Stimulated activated CD8-positive, alpha-beta memory T cell treated with anti-CD3 and anti-CD28 coated beads, Interleukin-7, amount 100 ng/mL, for 48 hours (primary cell): ENCODE data around the gene CDC123.
"Not testable (repeated sequence)": the region's sequence is repeated elsewhere in the genome, so short reads cannot be mapped to it uniquely, and the experiment has no call there.

Source experiments
- DNase-seq, 2 donors: peaks; one replicate each; pipeline ENCODE4 v3.0.0-alpha.2; 2020; ENCODE audit warnings: low read depth in 1 of 2; ENCODE audit errors: extremely low read depth in 1 of 2

Gene CDC123

DNA sequence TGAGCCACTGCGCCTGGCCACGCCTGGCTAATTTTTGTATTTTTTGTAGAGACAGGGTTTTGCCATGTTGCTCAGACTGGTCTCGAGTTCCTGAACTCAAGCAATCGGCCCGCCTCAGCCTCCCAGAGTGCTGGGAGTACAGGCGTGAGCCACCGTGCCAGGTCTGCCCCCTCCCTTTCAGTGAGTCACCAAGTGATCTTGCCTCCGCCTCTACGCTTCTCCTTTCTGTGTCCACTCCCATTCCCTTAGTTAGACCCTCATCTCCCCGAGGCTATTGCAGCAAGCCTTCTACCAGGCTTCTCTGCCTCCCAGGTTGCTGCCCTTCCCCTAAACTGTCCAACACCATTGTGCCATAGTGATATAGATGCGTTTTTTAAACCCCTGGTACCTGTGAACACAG, 32.9 kb downstream of the CDC123 start:
- no peak for DNase-seq

- not testable (repeated sequence) for DNase-seq
Measured at GRCh38 chr10:12234687-12235086, 38.7 kb downstream of the CDC123 start.

- DNase-seq = no peak
Measured at GRCh38 chr10:12235116-12235694, 39.2 kb downstream of the CDC123 start.

- DNase-seq = no peak
Measured at GRCh38 chr10:12235796-12236195, 39.8 kb downstream of the CDC123 start.

DNA sequence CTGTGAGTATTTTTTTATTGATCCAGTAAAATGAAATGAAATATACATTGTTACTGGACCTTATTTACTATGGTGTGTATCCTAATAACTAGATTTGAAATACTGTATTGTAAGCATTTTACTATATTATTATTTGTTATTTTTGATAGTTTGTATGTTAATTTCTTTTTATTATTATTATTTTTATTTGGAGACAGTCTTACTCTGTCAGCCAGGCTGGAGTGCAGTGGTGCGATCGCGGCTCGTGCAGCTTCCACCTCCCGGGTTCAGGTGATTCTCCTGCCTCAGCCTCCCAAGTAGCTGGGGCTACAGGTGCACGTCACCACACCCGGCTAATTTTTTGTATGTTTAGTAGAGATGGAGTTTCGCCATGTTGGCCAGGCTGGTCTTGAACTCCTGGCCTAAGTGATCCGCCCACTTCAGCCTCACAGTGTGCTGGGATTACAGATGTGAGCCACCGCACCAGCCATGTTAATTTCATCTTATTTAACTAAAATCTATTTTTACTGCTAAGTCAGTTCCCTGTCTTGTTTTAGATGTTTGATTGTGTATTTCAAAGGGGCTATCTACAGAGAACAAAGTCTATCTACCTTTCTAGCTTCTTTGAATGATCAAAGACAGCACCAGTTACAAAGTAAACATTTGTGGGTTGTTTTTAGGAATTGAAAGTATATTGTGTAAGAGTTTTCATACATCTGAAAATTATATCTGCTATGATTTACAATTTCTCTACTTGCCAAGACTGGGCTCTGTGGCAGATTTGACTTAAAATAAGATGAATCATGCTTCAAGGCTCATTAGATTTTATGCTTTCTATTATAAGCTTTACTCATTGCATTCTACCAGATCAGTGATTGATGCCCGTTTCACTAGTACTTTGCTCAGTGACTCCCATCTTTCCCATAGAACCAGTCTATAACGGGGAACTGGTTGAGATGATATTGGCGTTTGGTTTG, 41.6 kb downstream of the CDC123 start:
- DNase-seq = no peak

- DNase-seq = no peak
Measured at GRCh38 chr10:12238821-12239220, 42.8 kb downstream of the CDC123 start.

DNA sequence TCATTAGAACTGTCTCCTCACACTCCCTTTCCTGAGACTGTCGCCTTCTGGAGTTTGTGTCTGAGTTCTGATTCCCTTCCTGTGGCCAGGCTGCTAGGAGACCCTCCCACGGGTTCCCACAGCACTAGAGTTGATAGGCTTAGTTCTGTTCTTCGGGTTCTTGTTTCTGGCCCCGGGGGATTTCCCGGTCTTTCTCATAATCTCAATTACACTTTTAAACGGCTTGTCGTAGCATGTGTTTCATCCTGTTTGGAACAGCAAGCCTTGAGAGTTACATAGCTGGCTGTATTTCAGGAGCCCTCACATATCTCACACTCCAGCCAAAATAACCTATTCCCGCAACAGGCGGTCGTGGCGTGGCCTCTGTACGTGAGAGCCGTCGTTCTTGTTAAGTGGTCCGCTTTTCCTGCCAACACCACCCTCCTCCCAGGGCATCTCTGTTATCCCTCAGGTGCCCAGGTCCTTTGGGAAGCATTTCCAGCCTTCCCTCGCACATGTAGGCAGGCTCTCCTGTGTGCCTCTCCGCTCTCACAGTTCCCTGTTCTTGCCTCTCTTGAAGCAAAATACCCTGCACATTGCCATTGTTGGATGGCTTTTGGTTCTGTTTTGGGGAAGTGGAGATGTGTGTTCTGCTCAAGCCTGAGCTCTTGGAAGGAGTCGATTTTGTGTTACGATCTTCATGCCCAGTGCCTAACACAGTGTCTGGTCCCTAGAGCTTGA, 46.0 kb downstream of the CDC123 start:
- DNase-seq = peak; percentile 28 to 59

- no peak for DNase-seq
Measured at GRCh38 chr10:12243864-12244620, 48.1 kb downstream of the CDC123 start.

DNA sequence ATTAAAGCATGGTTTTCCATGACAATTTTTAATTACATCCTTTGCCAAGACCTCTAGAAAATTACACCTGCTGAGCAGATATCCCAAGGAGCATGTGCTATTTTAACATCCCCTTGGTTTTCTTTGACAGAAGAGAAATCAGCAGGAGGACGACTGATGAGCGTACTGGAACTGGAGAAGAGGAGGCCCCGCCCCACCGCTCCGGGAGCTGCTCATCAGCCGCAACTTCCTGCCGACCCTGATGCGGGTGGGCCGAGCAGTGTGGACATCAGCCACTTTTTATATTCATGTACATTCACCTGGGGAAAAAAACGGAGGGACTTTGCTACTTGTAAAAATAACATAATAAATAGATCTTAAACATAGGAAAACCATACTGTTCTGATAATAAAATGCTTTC, 54.2 kb downstream of the CDC123 start:
- no peak for DNase-seq

DNA sequence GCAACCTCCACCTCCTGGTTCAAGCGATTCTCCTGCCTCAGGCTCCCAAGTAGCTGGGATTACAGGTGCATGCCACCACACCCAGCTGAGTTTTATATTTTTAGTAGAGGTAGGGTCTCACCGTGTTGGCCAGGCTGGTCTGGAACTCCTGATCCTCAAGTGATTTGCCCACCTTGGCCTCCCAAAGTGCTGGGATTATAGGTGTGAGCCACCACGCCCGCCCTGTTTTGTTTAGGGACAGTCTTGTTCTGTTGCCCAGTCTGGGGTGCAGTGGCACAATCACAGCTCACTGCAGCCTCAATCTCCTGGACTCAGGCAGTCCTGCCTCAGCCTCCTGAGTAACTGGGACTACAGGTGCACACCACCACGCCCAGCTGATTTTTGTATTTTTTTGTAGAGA, 54.7 kb downstream of the CDC123 start:
- DNase-seq = not testable (repeated sequence)

DNA sequence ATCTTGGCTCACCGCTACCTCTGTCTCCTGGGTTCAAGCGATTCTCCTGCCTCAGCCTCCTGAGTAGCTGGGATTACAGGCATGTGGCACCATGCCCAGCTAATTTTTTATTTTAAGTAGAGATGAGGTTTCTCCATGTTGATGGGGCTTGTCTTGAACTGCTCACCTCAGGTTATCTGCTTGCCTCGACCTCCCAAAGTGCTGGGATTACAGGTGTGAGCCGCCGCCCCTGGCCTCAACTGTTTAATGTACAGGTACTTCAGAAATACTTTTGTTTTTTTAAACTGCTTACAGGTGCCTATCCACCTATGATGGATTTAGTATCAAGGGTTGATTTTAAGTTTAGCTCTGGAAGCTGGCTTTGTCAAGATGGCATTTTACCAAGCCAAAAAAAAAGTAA, 55.6 kb downstream of the CDC123 start:
- no peak for DNase-seq

DNA sequence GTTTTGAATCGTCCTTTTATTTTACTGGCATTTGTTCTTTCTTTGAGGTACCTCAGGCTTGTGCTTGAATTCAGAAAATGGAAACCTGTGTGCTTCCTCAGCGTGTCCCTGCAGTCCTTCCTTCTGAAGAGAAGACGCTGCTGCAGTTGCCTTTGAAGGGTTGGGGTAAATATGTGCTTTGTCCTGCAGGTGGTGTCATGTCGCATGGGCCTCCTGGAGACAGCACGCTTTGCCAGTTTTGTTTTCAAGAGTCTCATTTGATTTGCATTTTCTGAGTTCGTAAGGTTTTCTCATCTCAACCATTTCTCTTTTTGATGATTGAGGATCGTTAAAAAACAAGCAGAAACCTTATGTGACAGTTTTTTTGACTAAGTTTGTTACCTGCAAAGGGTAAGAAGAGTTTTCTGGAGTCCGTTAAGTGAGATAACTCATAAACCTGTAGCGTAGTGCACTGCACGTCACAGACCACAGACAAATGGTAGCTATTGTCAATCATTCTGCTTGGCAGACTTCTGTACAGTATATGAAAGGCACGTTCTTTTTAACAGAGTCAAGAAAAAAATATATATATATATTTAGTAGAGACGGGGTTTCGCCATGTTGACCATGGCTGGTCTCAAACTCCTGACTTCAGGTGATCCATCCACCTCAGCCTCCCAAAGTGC, 57.0 kb downstream of the CDC123 start:
- DNase-seq = no peak

- DNase-seq = no peak
Measured at GRCh38 chr10:12255048-12255447, 59.1 kb downstream of the CDC123 start.

DNA sequence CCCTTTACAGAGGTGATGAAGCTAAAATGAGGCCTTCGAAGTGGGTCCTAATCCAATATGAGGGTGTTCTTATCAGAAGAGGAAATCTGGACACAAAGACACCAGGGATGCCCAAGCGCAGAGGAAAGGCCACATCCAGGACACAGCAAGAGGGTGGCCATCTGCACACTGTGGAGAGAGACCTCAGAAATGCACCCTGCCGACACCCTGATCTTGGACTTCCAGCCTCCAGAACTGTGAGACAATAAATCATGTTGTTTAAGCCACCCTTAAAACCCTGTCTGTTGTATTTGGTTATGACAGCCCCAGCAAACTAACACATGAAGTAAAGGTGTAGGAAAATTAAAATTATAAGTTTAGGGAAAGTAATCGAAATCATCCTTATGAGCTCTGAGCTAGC, 64.0 kb downstream of the CDC123 start:
- DNase-seq = no peak

GRCh38 chr10:12262278-12262981, 66.4 kb downstream of the CDC123 start:
- DNase-seq = no peak

DNA sequence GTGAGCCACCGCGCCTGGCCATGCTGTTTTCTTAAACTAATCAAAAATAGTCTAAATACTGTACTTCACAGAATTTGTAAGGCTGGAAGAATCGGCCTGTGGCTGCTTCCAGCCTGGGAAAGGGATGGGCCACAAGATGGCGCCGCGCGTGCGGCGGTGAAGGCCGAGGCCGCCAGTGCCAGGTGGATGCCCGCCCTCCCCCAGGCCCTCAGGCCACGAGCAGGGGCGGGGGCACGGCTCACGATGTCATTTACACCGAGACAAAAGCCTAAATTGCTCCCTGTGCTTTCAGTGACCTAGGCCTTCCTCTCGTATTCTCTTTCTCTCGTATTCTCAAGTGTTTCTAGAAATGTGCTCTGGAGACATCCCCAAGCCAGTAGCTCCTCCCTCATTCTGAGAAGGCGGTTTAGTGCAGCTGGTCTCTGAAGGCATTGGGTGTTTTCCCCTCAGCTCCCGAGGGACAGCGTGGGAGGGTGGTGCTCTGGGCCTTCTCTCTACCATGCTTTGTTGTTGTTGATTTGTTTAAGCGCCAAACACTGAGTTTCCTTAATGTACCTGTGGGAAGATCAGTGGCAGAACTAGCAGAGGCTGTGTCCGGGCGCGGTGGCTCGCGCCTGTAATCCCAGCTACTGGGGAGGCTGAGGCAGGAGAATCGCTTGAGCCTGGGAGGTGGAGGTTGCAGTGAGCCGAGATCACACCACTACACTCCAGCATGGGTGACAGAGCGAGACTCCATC, 68.4 kb downstream of the CDC123 start:
- DNase-seq = peak; percentile 46 to 56

GRCh38 chr10:12269056-12269455, 73.1 kb downstream of the CDC123 start:
- no peak for DNase-seq

DNA sequence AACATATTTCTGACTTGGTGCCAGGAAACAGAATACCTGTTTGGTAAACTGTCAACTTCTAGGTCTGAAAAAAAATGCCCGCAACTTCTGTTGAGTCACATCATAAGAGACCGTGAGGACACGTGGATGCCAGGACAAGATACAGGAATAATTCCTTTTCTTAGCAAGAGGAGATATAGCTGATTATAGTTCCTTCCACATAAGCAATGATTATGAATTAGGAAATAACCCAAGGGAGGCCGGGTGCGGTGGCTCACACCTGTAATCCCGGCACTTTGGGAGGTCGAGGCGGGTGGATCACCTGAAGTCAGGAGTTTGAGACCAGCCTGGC, 75.2 kb downstream of the CDC123 start:
- no peak for DNase-seq

DNA sequence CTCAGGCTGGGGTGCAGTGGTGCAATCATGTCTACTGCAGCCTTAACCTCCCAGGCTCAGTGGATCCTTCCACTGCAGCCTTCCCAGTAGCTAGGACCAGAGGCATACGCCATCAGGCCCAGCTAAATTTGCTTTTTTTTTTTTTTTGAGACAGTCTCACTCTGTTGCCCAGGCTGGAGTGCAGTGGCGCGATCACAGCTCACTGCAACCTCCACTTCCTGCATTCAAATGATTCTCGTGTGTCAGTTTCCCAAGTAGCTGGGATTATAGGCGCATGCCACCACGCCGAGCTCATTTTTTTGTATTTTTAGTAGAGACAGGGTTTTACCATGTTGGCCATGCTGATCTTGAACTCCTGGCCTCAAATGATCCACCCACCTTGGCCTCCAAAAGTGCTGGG, 81.9 kb downstream of the CDC123 start:
- DNase-seq = not testable (repeated sequence)
